ENCODE data around the gene CEND1.

Gene CEND1

GRCh38 chr11:800473-800872, 10.6 kb upstream of the CEND1 start:
- H3K4me3 ChIP-seq (ENCODE audit: severe bottlenecking): no peak overlapping the region
- H3K27me3 ChIP-seq (ENCODE audit: insufficient read depth, poor library complexity, severe bottlenecking): no peaks in the 10 kb centered on the region
- DNase-seq (ENCODE audit: low spot score) (no peak), ATAC-seq (ENCODE audit: low read depth) (no peak)
- H3K27ac ChIP-seq (ENCODE audit: poor library complexity, severe bottlenecking): no peak overlapping the region
- H3K36me3 ChIP-seq (ENCODE audit: low read depth): peaks cover 20% of the 10 kb centered on the region
- no peaks in the 10 kb centered on the region for H3K9me3 ChIP-seq (ENCODE audit: severe bottlenecking)
- TF ChIP-seq CTCF (IDR thresholded peaks at IDR 0.05; ENCODE audit: poor library complexity, severe bottlenecking): no peak
- H3K4me1 ChIP-seq (ENCODE audit: insufficient read depth, poor library complexity, severe bottlenecking): peaks cover 6% of the 10 kb centered on the region

- Histone ChIP-seq H3K27ac (ENCODE audit: poor library complexity, severe bottlenecking) (no peak overlapping the region), H3K4me3 (ENCODE audit: severe bottlenecking) (no peak overlapping the region), H3K9me3 (ENCODE audit: severe bottlenecking) (no peaks in the 10 kb centered on the region), H3K27me3 (ENCODE audit: insufficient read depth, poor library complexity, severe bottlenecking) (no peaks in the 10 kb centered on the region), H3K36me3 (ENCODE audit: low read depth) (peaks cover 20% of the 10 kb centered on the region), H3K4me1 (ENCODE audit: insufficient read depth, poor library complexity, severe bottlenecking) (peaks cover 6% of the 10 kb centered on the region)
- TF ChIP-seq CTCF (IDR thresholded peaks at IDR 0.05; ENCODE audit: poor library complexity, severe bottlenecking): no peak
- ATAC-seq (ENCODE audit: low read depth) (no peak), DNase-seq (ENCODE audit: low spot score) (no peak)
Measured at GRCh38 chr11:799641-800316, 9.9 kb upstream of the CEND1 start.

- peak within 1 kb of the TSS; percentile 70 for H3K27ac ChIP-seq (ENCODE audit: poor library complexity, severe bottlenecking)
- H3K27me3 ChIP-seq (ENCODE audit: insufficient read depth, poor library complexity, severe bottlenecking): no peaks in the 10 kb centered on the region
- peaks cover 2% of the 10 kb centered on the region for H3K4me1 ChIP-seq (ENCODE audit: insufficient read depth, poor library complexity, severe bottlenecking)
- ATAC-seq (ENCODE audit: low read depth): peak; percentile 46
- no peaks in the 10 kb centered on the region for H3K9me3 ChIP-seq (ENCODE audit: severe bottlenecking)
- peak; percentile 92 for TF ChIP-seq CTCF (IDR thresholded peaks at IDR 0.05; ENCODE audit: poor library complexity, severe bottlenecking)
- peaks cover 25% of the 10 kb centered on the region for H3K36me3 ChIP-seq (ENCODE audit: low read depth)
- DNase-seq (ENCODE audit: low spot score): no peak
- peak within 1 kb of the TSS; percentile 69 for H3K4me3 ChIP-seq (ENCODE audit: severe bottlenecking)
Measured at GRCh38 chr11:798093-798713, 8.3 kb upstream of the CEND1 start, which contains the start of gene SLC25A22. Gene SLC25A22 (minus strand): TSS chr11:798281. CDS start chr11:795006, 3,275 bp downstream.

- Histone ChIP-seq H3K27ac (ENCODE audit: poor library complexity, severe bottlenecking) (peak overlapping the region; percentile 70), H3K27me3 (ENCODE audit: insufficient read depth, poor library complexity, severe bottlenecking) (no peaks in the 10 kb centered on the region), H3K4me1 (ENCODE audit: insufficient read depth, poor library complexity, severe bottlenecking) (peaks cover 2% of the 10 kb centered on the region), H3K36me3 (ENCODE audit: low read depth) (peaks cover 18% of the 10 kb centered on the region), H3K9me3 (ENCODE audit: severe bottlenecking) (no peaks in the 10 kb centered on the region), H3K4me3 (ENCODE audit: severe bottlenecking) (peak overlapping the region; percentile 69)
- TF ChIP-seq CTCF (IDR thresholded peaks at IDR 0.05; ENCODE audit: poor library complexity, severe bottlenecking): no peak
- no peak for DNase-seq (ENCODE audit: low spot score)
- ATAC-seq (ENCODE audit: low read depth): peak; percentile 35
Measured at GRCh38 chr11:797296-798092, 7.6 kb upstream of the CEND1 start.
